Activated CD4-positive, alpha-beta memory T cell treated with anti-CD3 and anti-CD28 coated beads for 36 hours (primary cell): ENCODE measurements around the gene WTIP. TPM values are rescaled to one million over a fixed set of nuclear protein-coding genes. Genes with fewer than 3 reads are reported as not detected.

ENCODE experiments used
- CTCF ChIA-PET: fragments of 350-600 bp; sonication (Branson Sonifier 250); formaldehyde crosslinking; loops from one replicate; lab custom pipeline; 2021; ENCODE audit warnings: antibody characterized with exemption, inconsistent platforms; lab: Charles Lee
- POLR2A ChIA-PET: fragments of 350-600 bp; sonication (Branson Sonifier 250); formaldehyde crosslinking; loops from one replicate; lab custom pipeline; 2021; ENCODE audit warnings: antibody characterized with exemption; lab: Charles Lee
- DNase-seq: peaks from one replicate; pipeline ENCODE4 v3.0.0-alpha.2; 2020
- H3K27ac Mint-ChIP-seq: one replicate; pipeline ENCODE4 v1.8.0; 2021; ENCODE audit warnings: mixed read lengths
- H3K27me3 Mint-ChIP-seq: one replicate; pipeline ENCODE4 v1.8.0; 2021; ENCODE audit warnings: mixed read lengths
- H3K36me3 Mint-ChIP-seq: one replicate; pipeline ENCODE4 v1.8.0; 2021; ENCODE audit warnings: mixed read lengths
- H3K4me1 Mint-ChIP-seq: one replicate; pipeline ENCODE4 v1.8.0; 2021; ENCODE audit warnings: low read depth, mixed read lengths
- H3K4me3 Mint-ChIP-seq: one replicate; pipeline ENCODE4 v1.8.0; 2021; ENCODE audit warnings: mild to moderate bottlenecking, mixed read lengths
- H3K9me3 Mint-ChIP-seq: one replicate; pipeline ENCODE4 v1.8.0; 2021; ENCODE audit warnings: mixed read lengths
- intact Hi-C: fragments of 100-400 bp; cut with micrococcal nuclease; formaldehyde crosslinking; loops from one replicate; pipeline ENCODE4 v1.15.1; 2023
- total RNA-seq, 2 experiments: library from RNA; stranded (reverse); gene quantifications; one replicate each; pipeline ENCODE4 v1.2.3, GENCODE V29; 2021

Gene WTIP
- total RNA-seq, 2 experiments from 2014 or later, result 0.52 to 0.65 TPM

DNA sequence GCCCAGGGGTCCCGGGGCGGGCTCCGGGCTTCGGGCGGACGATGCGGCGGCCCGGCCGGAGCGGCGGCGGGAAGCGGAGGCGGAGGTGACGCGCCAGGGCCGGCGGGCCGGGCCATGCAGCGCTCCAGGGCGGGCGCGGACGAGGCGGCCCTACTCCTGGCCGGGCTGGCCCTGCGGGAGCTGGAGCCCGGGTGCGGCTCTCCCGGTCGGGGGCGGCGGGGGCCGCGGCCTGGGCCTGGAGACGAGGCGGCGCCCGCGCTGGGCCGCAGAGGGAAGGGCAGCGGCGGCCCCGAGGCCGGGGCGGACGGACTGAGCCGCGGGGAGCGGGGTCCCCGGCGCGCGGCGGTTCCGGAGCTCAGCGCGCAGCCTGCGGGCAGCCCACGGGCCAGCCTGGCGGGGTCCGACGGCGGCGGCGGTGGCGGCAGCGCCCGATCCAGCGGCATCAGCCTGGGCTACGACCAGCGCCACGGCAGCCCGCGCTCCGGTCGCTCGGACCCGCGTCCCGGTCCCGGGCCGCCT lies 362 bp downstream of the WTIP start:
- no peaks in the 10 kb centered on the region for H3K9me3 Mint-ChIP-seq
- ChIA-PET CTCF (no interaction called here), POLR2A (interaction anchor here (1.0 kb wide), 1 partner anchor 113 kb away, joined by 3 read pairs; no protein-coding TSS in a partner anchor)
- no peaks in the 10 kb centered on the region for H3K36me3 Mint-ChIP-seq
- H3K4me3 Mint-ChIP-seq, result no peak overlapping the region
- no peak for DNase-seq
- no peak overlapping the region for H3K27ac Mint-ChIP-seq
- H3K4me1 Mint-ChIP-seq, result peaks cover 1% of the 10 kb centered on the region
- intact Hi-C loops, result no loop called here
- peaks cover 38% of the 10 kb centered on the region for H3K27me3 Mint-ChIP-seq

DNA sequence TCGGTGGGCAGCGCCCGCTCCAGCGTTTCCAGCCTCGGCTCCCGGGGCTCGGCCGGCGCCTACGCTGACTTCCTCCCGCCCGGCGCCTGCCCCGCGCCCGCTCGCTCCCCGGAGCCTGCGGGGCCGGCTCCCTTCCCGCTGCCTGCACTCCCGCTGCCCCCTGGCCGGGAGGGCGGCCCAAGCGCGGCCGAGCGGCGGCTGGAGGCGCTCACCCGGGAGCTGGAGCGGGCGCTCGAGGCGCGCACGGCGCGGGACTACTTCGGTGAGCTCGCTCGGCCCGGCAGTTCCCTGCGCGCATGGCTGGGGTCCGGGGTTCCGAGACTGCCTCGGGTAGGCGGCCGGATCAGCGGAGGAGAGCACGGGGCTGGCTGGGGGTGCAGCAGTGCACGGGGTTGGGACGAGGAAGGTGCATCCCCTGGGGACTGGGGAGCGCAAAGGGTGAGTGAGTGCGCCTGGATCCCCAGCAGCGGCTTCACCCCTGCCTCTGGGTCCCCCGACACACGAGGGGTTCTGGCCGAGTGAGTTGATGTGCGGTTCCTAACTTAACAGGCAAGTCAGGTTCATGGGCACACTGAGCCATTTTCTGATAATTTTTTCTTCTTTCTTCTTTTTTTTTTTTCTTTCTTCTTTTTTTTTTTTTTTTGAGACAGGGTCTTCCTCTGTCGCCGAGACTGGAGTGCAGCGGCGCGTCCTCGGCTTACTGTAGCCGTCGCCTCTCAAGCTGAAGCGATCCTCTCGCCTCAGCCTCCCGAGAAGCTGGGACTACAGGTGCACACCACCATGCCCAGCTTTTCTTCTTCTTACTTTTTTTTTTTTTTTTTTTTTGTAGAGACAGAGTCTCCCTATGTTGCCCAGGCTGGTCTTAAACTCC lies 1.1 kb downstream of the WTIP start:
- Mint-ChIP-seq H3K27ac (no peak overlapping the region), H3K4me1 (peaks cover 1% of the 10 kb centered on the region), H3K36me3 (no peaks in the 10 kb centered on the region), H3K27me3 (peaks cover 38% of the 10 kb centered on the region), H3K4me3 (no peak overlapping the region), H3K9me3 (no peaks in the 10 kb centered on the region)
- ChIA-PET CTCF (interaction anchor here (1.1 kb wide), 1 partner anchor 136 kb away, joined by 3 read pairs; no protein-coding TSS in a partner anchor), POLR2A (interaction anchor here (1.0 kb wide), 1 partner anchor 114 kb away, joined by 3 read pairs; no protein-coding TSS in a partner anchor)
- intact Hi-C loops, result no loop called here
- no peak for DNase-seq

DNA sequence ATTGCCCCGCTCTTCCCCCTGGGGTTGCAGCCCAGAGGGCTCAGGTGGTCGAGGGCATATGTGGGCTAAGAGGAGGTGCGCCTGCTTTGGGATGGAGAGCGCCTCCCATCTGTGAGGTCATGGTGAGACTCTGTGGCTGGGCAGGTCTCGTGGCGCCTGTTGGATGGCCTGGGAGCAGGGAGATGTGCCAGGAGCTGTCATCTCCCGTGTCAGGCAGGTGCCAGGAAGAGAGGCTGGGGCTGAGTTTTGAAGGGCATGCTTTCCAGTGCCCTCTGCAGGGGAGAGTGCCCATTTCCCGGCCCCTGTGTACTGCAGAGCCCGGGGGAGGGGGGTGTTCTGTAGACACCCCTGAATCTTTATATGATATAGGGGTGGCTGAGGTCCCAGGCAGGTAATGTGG lies 2.8 kb downstream of the WTIP start:
- Mint-ChIP-seq H3K27ac (no peak overlapping the region), H3K36me3 (no peaks in the 10 kb centered on the region), H3K4me1 (peaks cover 1% of the 10 kb centered on the region), H3K9me3 (no peaks in the 10 kb centered on the region), H3K4me3 (no peak overlapping the region), H3K27me3 (peaks cover 34% of the 10 kb centered on the region)
- intact Hi-C loops, result no loop called here
- ChIA-PET CTCF (interaction anchor here (1.5 kb wide), 1 partner anchor 16 kb away, joined by 6 read pairs; no protein-coding TSS in a partner anchor), POLR2A (no interaction called here)
- no peak for DNase-seq

DNA sequence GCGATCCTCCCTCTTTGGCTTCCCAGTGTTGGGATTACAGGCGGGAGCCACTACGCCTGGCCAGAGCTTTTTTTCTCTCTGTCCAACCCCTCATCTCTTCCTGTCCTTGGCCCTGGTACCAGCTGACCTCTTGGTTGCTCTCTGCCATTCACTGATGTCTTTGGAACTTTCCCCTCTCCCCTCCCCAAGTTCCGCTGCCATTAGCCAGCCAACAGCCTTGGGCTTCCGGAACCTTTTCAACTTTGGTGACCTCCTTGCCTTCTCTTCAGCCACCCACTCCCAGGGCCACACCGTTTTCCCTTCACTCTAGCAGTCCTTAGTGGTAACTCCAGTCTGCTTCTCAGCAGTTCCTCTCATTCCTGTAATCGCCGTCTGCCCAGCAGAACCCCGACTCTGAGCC lies 4.3 kb downstream of the WTIP start:
- peaks cover 26% of the 10 kb centered on the region for H3K27me3 Mint-ChIP-seq
- POLR2A ChIA-PET, result no interaction called here

DNA sequence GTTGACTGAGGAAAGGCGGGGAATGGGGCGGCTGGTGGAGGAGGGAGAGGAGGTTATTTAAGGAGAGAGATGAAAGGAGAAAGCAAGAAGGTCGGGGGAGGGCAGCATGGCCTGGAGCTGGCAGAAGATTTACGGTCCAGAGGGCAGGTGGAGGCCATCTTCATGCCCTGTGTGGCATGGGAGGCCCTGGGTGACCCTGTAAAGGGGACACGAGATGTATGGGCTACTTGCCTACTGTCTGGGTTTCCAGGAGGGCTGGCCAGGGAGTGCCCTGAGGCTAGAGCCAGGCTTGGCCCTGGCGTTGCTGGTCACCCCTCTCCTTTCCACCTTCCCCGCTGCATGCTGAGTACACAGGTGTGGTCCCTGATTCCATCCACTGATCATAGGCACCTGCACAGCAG lies 6.1 kb downstream of the WTIP start:
- CTCF ChIA-PET, result no interaction called here
- POLR2A ChIA-PET, result no interaction called here
- intact Hi-C loops, result no loop called here
- DNase-seq, result no peak
- Mint-ChIP-seq H3K27ac (no peak overlapping the region), H3K4me3 (no peak overlapping the region), H3K36me3 (no peaks in the 10 kb centered on the region), H3K27me3 (peaks cover 22% of the 10 kb centered on the region), H3K9me3 (no peaks in the 10 kb centered on the region), H3K4me1 (peaks cover 1% of the 10 kb centered on the region)

More for the DNA sequence above, 4.3 kb downstream of the WTIP start:
- H3K4me1 Mint-ChIP-seq, result peaks cover 1% of the 10 kb centered on the region
- no peak overlapping the region for H3K4me3 Mint-ChIP-seq
- intact Hi-C loops, result no loop called here
- CTCF ChIA-PET, result interaction anchor here (1.5 kb wide), 1 partner anchor 14 kb away, joined by 6 read pairs; no protein-coding TSS in a partner anchor
- no peaks in the 10 kb centered on the region for H3K9me3 Mint-ChIP-seq
- H3K27ac Mint-ChIP-seq, result no peak overlapping the region
- no peak for DNase-seq
- H3K36me3 Mint-ChIP-seq, result no peaks in the 10 kb centered on the region

DNA sequence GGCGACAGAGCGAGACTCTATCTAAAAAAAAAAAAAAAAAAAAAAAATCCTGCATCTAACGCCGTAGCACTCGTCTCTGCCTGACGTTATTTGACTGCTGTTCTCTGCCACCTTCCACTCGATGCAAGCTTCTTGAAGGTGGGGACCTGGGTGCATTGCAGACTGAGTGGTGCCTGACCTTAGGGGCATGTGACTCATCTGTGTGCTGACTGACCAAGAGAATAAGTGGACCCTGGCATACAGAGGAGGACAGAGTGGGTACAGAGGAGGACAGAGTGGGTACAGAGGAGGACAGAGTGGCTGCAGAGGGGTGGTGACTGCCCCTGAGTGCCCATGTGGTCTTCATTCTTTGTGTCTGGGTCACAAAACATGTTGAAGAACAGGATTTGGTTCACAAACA lies 7.6 kb downstream of the WTIP start:
- intact Hi-C loops, result no loop called here
- Mint-ChIP-seq H3K27me3 (peaks cover 10% of the 10 kb centered on the region), H3K4me3 (no peak overlapping the region), H3K36me3 (no peaks in the 10 kb centered on the region), H3K27ac (no peak overlapping the region), H3K9me3 (no peaks in the 10 kb centered on the region), H3K4me1 (no peaks in the 10 kb centered on the region)
- ChIA-PET POLR2A (no interaction called here), CTCF (no interaction called here)
- DNase-seq, result no peak

DNA sequence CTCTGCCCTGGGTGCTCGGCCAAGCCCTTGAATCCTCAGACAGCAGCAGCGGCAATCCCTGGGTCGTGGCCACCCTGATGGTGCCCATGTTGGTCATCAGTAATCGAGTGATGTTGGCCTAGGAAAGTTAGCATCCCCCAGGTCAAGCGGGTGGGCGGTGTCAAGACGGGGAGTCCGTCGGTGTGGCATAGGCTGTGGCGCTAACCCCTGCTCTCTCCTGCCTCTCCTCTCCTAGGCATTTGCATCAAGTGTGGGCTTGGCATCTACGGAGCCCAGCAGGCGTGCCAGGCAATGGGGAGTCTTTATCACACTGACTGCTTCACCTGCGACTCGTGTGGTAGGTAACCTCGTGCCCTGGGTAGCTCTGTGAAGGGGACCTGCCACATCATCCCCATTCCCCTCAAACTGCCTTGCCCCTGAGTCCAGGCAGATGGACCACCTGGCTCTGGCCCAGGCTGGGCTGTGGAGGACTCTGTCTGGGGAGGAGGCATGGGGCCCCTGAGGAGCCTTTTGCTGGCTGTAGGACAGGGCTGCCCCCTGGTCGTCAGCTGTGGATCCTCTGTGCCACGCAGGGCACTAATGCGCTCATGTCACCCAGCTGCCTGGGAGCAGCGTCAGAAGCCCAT lies 8.7 kb downstream of the WTIP start:
- peaks cover 7% of the 10 kb centered on the region for H3K27me3 Mint-ChIP-seq
- intact Hi-C loops, result no loop called here
- H3K36me3 Mint-ChIP-seq, result no peaks in the 10 kb centered on the region
- no peak overlapping the region for H3K4me3 Mint-ChIP-seq
- ChIA-PET CTCF (no interaction called here), POLR2A (interaction anchor here (0.6 kb wide), 1 partner anchor 11 kb away, joined by 3 read pairs; no protein-coding TSS in a partner anchor)
- no peak overlapping the region for H3K27ac Mint-ChIP-seq
- no peak for DNase-seq
- no peaks in the 10 kb centered on the region for H3K9me3 Mint-ChIP-seq
- no peaks in the 10 kb centered on the region for H3K4me1 Mint-ChIP-seq

DNA sequence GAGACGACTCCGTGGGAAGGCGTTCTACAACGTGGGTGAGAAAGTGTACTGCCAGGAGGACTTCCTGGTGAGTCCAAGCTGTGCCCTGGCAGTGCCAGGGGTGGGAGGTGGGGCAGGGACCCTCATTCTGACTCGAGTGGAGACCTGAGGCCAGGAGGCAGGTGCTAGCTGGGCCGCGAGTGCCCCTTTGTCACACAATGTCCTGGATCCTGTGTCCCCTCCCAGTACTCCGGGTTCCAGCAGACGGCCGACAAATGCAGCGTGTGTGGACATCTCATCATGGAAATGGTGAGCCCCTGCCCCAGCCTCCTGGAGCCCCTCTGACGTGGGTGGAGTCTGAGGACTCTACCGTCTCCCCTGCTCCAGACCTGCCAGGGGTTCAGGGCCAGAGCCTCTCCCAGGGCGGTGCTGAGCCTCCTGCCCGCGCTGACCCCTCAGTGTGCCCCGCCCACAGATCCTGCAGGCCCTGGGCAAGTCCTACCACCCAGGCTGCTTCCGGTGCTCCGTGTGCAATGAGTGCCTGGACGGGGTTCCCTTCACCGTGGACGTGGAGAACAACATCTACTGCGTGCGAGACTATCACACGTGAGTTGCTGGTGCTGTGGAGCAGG lies 11.6 kb downstream of the WTIP start:
- ChIA-PET CTCF (no interaction called here), POLR2A (no interaction called here)
- DNase-seq, result no peak

DNA sequence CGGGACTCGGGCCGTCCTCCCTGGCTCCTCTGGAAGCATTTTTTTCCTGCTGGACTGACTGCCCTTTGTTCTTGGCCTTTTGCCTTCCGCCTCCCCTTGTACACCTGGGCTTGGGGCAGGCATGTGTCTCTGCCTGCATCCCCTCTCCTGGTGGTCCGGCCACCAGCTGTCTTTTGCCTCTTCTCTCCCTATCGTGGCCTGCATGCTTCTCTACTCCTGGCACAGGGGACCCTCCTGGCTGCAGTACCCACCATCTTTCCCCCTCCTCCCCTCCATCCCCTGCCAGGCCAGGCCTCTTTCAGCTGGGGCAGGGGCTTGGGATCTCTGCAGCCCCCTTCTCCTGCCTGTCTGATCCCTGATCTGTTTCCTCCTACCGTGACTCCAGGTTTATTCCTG lies 12.1 kb downstream of the WTIP start:
- H3K4me3 Mint-ChIP-seq, result no peak overlapping the region
- ChIA-PET POLR2A (no interaction called here), CTCF (no interaction called here)
- no peak overlapping the region for H3K27ac Mint-ChIP-seq
- no peaks in the 10 kb centered on the region for H3K4me1 Mint-ChIP-seq
- H3K36me3 Mint-ChIP-seq, result no peaks in the 10 kb centered on the region
- no peaks in the 10 kb centered on the region for H3K27me3 Mint-ChIP-seq
- intact Hi-C loops, result no loop called here
- no peak for DNase-seq
- no peaks in the 10 kb centered on the region for H3K9me3 Mint-ChIP-seq

More for the DNA sequence above, 11.6 kb downstream of the WTIP start:
- Mint-ChIP-seq H3K9me3 (no peaks in the 10 kb centered on the region), H3K27ac (no peak overlapping the region), H3K4me1 (no peaks in the 10 kb centered on the region), H3K4me3 (no peak overlapping the region), H3K27me3 (no peaks in the 10 kb centered on the region), H3K36me3 (no peaks in the 10 kb centered on the region)
- intact Hi-C loops, result no loop called here

DNA sequence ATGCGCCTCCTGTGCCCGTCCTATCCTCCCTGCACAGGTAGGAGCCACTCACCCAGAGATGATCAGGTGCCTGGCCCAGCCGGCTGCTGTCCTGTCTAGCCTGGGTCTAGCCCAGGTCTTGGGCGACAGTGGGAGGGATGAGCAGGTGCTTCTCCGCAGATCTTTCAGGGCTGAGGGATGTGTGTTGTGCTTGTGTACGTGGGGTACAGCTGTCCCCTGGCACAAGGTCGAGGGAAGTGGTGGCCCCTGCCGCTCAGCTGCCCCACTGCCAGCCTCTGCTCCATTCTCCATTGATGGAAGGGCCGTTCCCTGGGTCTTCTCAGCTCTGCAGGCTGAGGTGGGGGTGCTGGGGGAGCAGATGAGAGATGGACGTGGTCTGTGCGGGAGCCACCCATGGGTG lies 13.0 kb downstream of the WTIP start:
- Mint-ChIP-seq H3K9me3 (no peaks in the 10 kb centered on the region), H3K4me1 (no peaks in the 10 kb centered on the region), H3K36me3 (no peaks in the 10 kb centered on the region), H3K4me3 (no peak overlapping the region), H3K27ac (no peak overlapping the region), H3K27me3 (peaks cover 2% of the 10 kb centered on the region)
- intact Hi-C loops, result no loop called here
- DNase-seq, result no peak
- CTCF ChIA-PET, result interaction anchor here (0.6 kb wide), 1 partner anchor 1025 kb away, joined by 3 read pairs; no protein-coding TSS in a partner anchor
- POLR2A ChIA-PET, result no interaction called here

DNA sequence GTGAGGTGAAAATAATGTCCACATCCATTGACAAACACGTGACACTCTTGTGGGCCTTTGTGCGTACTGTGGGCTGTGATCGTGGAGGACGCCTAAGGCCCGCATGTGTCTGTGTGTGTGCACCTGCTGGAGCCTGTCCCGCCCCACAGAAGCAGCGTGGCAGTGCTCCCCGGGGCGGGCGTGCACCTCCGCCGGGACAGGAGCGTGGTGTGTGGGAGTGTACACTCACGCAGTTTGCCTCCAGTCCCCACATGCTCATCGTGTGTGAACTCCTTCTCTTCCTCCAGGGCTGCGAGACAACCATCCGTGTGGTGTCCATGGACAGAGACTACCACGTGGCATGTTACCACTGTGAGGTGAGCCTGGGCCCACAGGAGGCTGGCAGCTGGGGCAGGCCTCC lies 13.9 kb downstream of the WTIP start:
- POLR2A ChIA-PET, result no interaction called here
- no peak for DNase-seq
- H3K27ac Mint-ChIP-seq, result no peak overlapping the region
- intact Hi-C loops, result no loop called here
- H3K9me3 Mint-ChIP-seq, result no peaks in the 10 kb centered on the region
- no peaks in the 10 kb centered on the region for H3K36me3 Mint-ChIP-seq
- H3K4me1 Mint-ChIP-seq, result peaks cover 4% of the 10 kb centered on the region
- H3K27me3 Mint-ChIP-seq, result peaks cover 6% of the 10 kb centered on the region
- no peak overlapping the region for H3K4me3 Mint-ChIP-seq
- CTCF ChIA-PET, result interaction anchor here (0.7 kb wide), 1 partner anchor 29 kb away, joined by 3 read pairs; no protein-coding TSS in a partner anchor
